K562 (cell line): ENCODE measurements around the gene FAM222A. TPM values are rescaled to one million over a fixed set of nuclear protein-coding genes. Genes with fewer than 3 reads are reported as not detected.

Source experiments
- ATAC-seq: fragments of 200-7000 bp; cut with Tn5 transposase; 3 replicates; pipeline ENCODE4 v1.9.1; 2020; ENCODE audit warnings: moderate library complexity
- BruUV-seq: library from RNA; stranded (reverse); fragments of 400-500 nt; replicated peaks from 2 replicates; lab custom pipeline; 2021; lab: Mats Ljungman, UMichigan
- CTCF ChIA-PET: fragments of 300-600 bp; formaldehyde crosslinking; extraction: SDS; loops from one replicate; lab custom pipeline; 2021; ENCODE audit warnings: low intra/inter-chr PET ratio; lab: Yijun Ruan, JAX
- POLR2A ChIA-PET: fragments of 300-600, 350-650 bp; sonication (Branson Sonifier 250); formaldehyde crosslinking; extraction: SDS; loops from one replicate; lab custom pipeline; 2021; ENCODE audit warnings: antibody characterized with exemption, inconsistent platforms; lab: Yijun Ruan, JAX
- DNase-seq, 4 experiments: peaks; one replicate each; pipeline versions ENCODE4 v3.0.0 to v3.0.0-alpha.2; 2011 to 2018; ENCODE audit warnings: low spot score in 3 of 4, mixed read lengths in 3 of 4; ENCODE audit errors: extremely low read depth in 1 of 4
- FAIRE-seq: peaks from 2 replicates; lab custom pipeline; 2011; peaks lifted over from hg19 to GRCh38; lab: Jason Lieb, UNC
- H2AFZ ChIP-seq: 2 replicates; pipeline ENCODE4 v1.6.0; 2011; ENCODE audit warnings: low read depth, low read length, control low read depth, inconsistent platforms
- H3K27ac ChIP-seq: fragments of 200-600 bp; 3 replicates; pipeline ENCODE4 v1.8.0; 2011; ENCODE audit warnings: low read depth, mild to moderate bottlenecking, control low read depth, inconsistent platforms, low read length, moderate library complexity, mixed read lengths; ENCODE audit errors: extremely low read depth
- H3K27me3 ChIP-seq, 2 experiments: fragments of 300-600 bp in 1 of 2; 2 replicates in 1 of 2; 3 replicates in 1 of 2; pipeline versions ENCODE4 v1.6.0 to v1.8.0; 2011; ENCODE audit warnings: inconsistent platforms in 2 of 2, low read length in 2 of 2, mild to moderate bottlenecking in 1 of 2, mixed read lengths in 1 of 2, moderate library complexity in 1 of 2; ENCODE audit not compliant: control insufficient read depth in 2 of 2, insufficient read depth in 2 of 2
- H3K36me3 ChIP-seq: fragments of 300-600 bp; 3 replicates; pipeline ENCODE4 v1.8.0; 2011; ENCODE audit warnings: mild to moderate bottlenecking, low read length, inconsistent platforms; ENCODE audit not compliant: control insufficient read depth, insufficient read depth
- H3K4me1 ChIP-seq, 2 experiments: fragments of 200-600 bp in 1 of 2; replicated peaks in 1 of 2; 2 replicates in 1 of 2; 3 replicates in 1 of 2; pipeline versions ENCODE4 v1.5.1 to v1.8.0; 2011; ENCODE audit warnings: inconsistent platforms in 2 of 2, low read length in 2 of 2, mild to moderate bottlenecking in 1 of 2, mixed read lengths in 1 of 2, moderate library complexity in 1 of 2; ENCODE audit not compliant: control insufficient read depth in 2 of 2, insufficient read depth in 2 of 2
- H3K4me2 ChIP-seq: 2 replicates; pipeline ENCODE4 v1.6.1; 2011; ENCODE audit warnings: low read length, control low read depth, inconsistent platforms, mixed read lengths; ENCODE audit not compliant: insufficient read depth
- H3K4me3 ChIP-seq: fragments of 200-600 bp; sonication (generic), shearing (Covaris generic); 2 replicates; pipeline ENCODE4 v1.5.1; 2016; ENCODE audit warnings: control low read depth, inconsistent platforms
- H3K79me2 ChIP-seq: fragments of 200-600 bp; 3 replicates; pipeline ENCODE4 v1.8.0; 2011; ENCODE audit warnings: low read length, inconsistent platforms; ENCODE audit not compliant: control insufficient read depth, insufficient read depth
- H3K9ac ChIP-seq, 2 experiments: 2 replicates each; pipeline versions ENCODE4 v1.6.0 to v1.6.1; 2011; ENCODE audit warnings: low read depth in 2 of 2, low read length in 2 of 2, control low read depth in 1 of 2, inconsistent platforms in 1 of 2, mild to moderate bottlenecking in 1 of 2, mixed read lengths in 1 of 2; ENCODE audit not compliant: insufficient read depth in 1 of 2
- H3K9me1 ChIP-seq: one replicate; pipeline ENCODE4 v1.6.0; 2011; ENCODE audit warnings: inconsistent platforms, mild to moderate bottlenecking, low read length, moderate library complexity; ENCODE audit not compliant: control insufficient read depth, insufficient read depth
- H3K9me3 ChIP-seq: replicated peaks from 2 replicates; pipeline ENCODE4 v1.5.1; 2011; ENCODE audit warnings: low read depth, low read length, inconsistent platforms; ENCODE audit not compliant: control insufficient read depth, insufficient read depth
- H4K20me1 ChIP-seq: replicated peaks from 2 replicates; pipeline ENCODE4 v1.6.1; 2011; ENCODE audit warnings: low read length, inconsistent platforms, mixed read lengths; ENCODE audit not compliant: control insufficient read depth, insufficient read depth
- EGR1 ChIP-seq: fragments of 450-650 bp; conservative IDR thresholded peaks from 2 replicates; pipeline ENCODE4 v1.6.1; 2017; ENCODE audit warnings: mild to moderate bottlenecking
- EP400 ChIP-seq: fragments of 450-650 bp; IDR thresholded peaks from 2 replicates; pipeline ENCODE4 v1.6.1; 2017; ENCODE audit warnings: antibody characterized with exemption, mild to moderate bottlenecking, moderate library complexity
- ESRRA ChIP-seq: fragments of 450-650 bp; IDR thresholded peaks from 2 replicates; pipeline ENCODE4 v1.6.1; 2014; ENCODE audit warnings: low read depth, mild to moderate bottlenecking, moderate library complexity, borderline replicate concordance
- MEIS2 ChIP-seq: fragments of 450-650 bp; IDR thresholded peaks from 2 replicates; pipeline ENCODE4 v1.6.1; 2014; ENCODE audit warnings: mild to moderate bottlenecking; ENCODE audit not compliant: partially characterized antibody
- PBX2 ChIP-seq, 2 experiments: IDR thresholded peaks in 1 of 2; conservative IDR thresholded peaks in 1 of 2; 2 replicates each; pipeline ENCODE4 v1.6.1; 2016; ENCODE audit warnings: low read depth in 2 of 2, mild to moderate bottlenecking in 1 of 2, missing compliant biosample characterization in 1 of 2, missing genetic modification characterization in 1 of 2, moderate library complexity in 1 of 2
- PKNOX1 ChIP-seq: fragments of 450-650 bp; IDR thresholded peaks from 2 replicates; pipeline ENCODE4 v1.6.1; 2016
- TGIF2 ChIP-seq: sonication (generic); formaldehyde crosslinking; IDR thresholded peaks from 2 replicates; pipeline ENCODE4 v1.8.1; 2022; ENCODE audit warnings: mild to moderate bottlenecking, missing genetic modification reagents, moderate library complexity
- ZFP36 ChIP-seq: fragments of 150-350 bp; IDR thresholded peaks from 2 replicates; pipeline ENCODE4 v1.6.1; 2018; ENCODE audit warnings: low read length, low read depth; ENCODE audit not compliant: partially characterized antibody
- ZKSCAN1 ChIP-seq: fragments of 150-350 bp; IDR thresholded peaks from 2 replicates; pipeline ENCODE4 v1.6.1; 2016; ENCODE audit warnings: low read depth, low read length
- ZNF316 ChIP-seq: fragments of 450-650 bp; IDR thresholded peaks from 2 replicates; pipeline ENCODE4 v1.6.1; 2016
- WGBS: fragments of 100-300 bp; shearing (Covaris generic); methylation state at CpG from one replicate; pipeline ENCODE4 v1.1.6; 2016; ENCODE audit warnings: low coverage, mixed read lengths; ENCODE audit not compliant: insufficient coverage; ENCODE audit errors: missing lambda C conversion rate; 5-methylcytosine and 5-hydroxymethylcytosine counted together
- in situ Hi-C: fragments of 300-500 bp; cut with MboI; formaldehyde crosslinking; loops from 4 replicates; pipeline ENCODE4 v1.15.0; 2018; ENCODE audit warnings: inconsistent platforms, mixed read lengths
- intact Hi-C: fragments of 100-400 bp; cut with micrococcal nuclease; formaldehyde crosslinking; loops from 2 replicates; pipeline ENCODE4 v1.14.2; 2022
- polyA plus RNA-seq, 8 experiments: library from polyadenylated mRNA; depleted of rRNA in 4 of 8; stranded (reverse) in 5 of 8; unstranded in 3 of 8; fragments of >200 nt; fragmentation: Nextera tagmentation in 2 of 8; fragmentation: Illumina TruSeq in 1 of 8; extraction: Ambion mirVana in 2 of 8; extraction: Trizol in 1 of 8; gene quantifications; 2 replicates each; pipeline versions ENCODE4 v1.2.1 to v1.2.3, GENCODE V29; 2011 to 2014; ENCODE audit warnings: inconsistent platforms in 1 of 8, missing spikeins in 1 of 8
- total RNA-seq, 7 experiments: library from RNA; depleted of rRNA in 6 of 7; stranded (reverse); fragments of >200 nt in 6 of 7; fragmentation: Illumina TruSeq in 2 of 7; extraction: Trizol in 2 of 7; gene quantifications; 2 replicates each; pipeline versions ENCODE4 v1.2.1 to v1.2.3, GENCODE V29; 2011 to 2021; ENCODE audit warnings: low replicate concordance in 1 of 7
- TF ChIP-seq, protein P1 (sequence below): sonication (generic); formaldehyde crosslinking; IDR thresholded peaks from 2 replicates; pipeline ENCODE4 v1.8.0; 2022; ENCODE audit warnings: missing genetic modification reagents, mild to moderate bottlenecking, moderate library complexity, borderline replicate concordance
- TF ChIP-seq, protein P2 (sequence below), 2 experiments: IDR thresholded peaks; 2 replicates each; pipeline ENCODE4 v1.6.1; 2012; ENCODE audit warnings: improper control_type of control experiment in 2 of 2, low read depth in 2 of 2, low read length in 2 of 2, borderline replicate concordance in 1 of 2

Gene FAM222A
- total and polyA plus RNA-seq, 9 of the 15 experiments (the other 6 are each of a cell fraction or from before 2014, with no cell fraction given): 0.03 to 0.36 (median 0.12) TPM; not detected in 1

DNA sequence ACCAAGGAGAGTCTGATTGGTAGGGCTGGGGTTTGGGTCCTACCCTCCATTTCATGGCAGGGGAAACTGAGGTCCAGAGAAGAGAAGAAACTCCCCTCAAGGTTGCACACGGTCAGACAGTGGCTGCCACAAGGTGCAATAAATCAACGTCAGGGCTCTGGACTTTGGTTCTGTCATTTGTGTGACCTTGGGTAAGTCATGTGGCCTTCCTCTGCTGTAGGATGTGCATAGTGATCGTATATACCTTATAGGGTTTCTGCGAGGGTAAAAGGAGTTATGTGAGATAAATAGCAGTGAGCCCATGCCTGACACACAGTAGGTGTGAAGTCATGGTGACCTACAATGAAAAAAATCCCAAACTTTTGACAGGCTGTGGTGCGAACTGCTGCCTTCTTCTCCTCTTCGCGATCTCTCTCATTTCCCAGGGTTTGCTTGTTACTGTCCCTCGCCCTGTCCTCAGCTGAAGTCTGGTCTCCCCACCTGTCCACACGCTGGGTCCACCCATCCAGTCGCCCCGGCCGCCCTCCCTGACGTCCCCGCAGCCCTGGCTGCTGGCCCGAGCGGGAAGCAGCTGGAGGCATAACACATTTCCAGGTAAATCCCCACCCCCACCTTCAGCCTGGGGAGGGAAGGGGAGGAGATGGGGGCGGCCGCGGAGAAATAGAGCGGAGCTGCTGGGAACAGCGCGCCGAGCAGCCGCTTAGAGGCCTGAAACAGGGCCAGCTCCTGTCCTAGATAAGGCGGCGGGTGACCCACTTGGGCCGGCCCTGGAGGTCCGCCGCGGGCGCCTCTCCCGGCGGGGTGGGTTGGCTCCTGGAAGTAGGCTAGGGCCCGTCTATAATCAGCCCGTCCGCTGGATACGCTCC lies 1.8 kb upstream of the FAM222A start:
- no TSS peak for BruUV-seq
- ATAC-seq: peak; percentile 3; the same call in 1 of the 3 replicates
- peaks cover 3 to 14% of the 10 kb centered on the region in 2 experiments; a peak in 3 of 5 replicates for H3K27me3 ChIP-seq
- no peak overlapping the region for H3K27ac ChIP-seq
- H3K36me3 ChIP-seq: no peaks in the 10 kb centered on the region
- H3K79me2 ChIP-seq: no peaks in the 10 kb centered on the region
- WGBS: 17% methylated on average over 26 of the region's 37 CpGs
- peak overlapping the region; percentile 43 for H2AFZ ChIP-seq
- peaks cover 4% of the 10 kb centered on the region for H3K9me1 ChIP-seq
- H3K4me3 ChIP-seq: no peak overlapping the region
- H3K9ac ChIP-seq: peak overlapping the region in 1 of 2 experiments; percentile 61; a peak in 1 of 4 replicates
- peak; percentile 33 to 62 (median 54) for DNase-seq
- in situ Hi-C loops (no loop called here), intact Hi-C loops (loop anchor here (10.0 kb wide), 1 partner anchor 117 kb away; no protein-coding TSS in a partner anchor)
- H4K20me1 ChIP-seq: peaks cover 17% of the 10 kb centered on the region; the same call in 1 of the 2 replicates
- H3K4me2 ChIP-seq: peak overlapping the region; percentile 3; the same call in 1 of the 2 replicates
- ChIA-PET POLR2A (interaction anchor here (0.9 to 1.5 kb wide), 2 partner anchors 14 to 1381 kb away, joined by 3 read pairs; no protein-coding TSS in a partner anchor), CTCF (no interaction called here)
- peaks cover 13 to 35% of the 10 kb centered on the region in 2 experiments; a peak in 4 of 5 replicates for H3K4me1 ChIP-seq
- peak; percentile 61 for FAIRE-seq
- no peaks in the 10 kb centered on the region for H3K9me3 ChIP-seq
- peak; percentile 3 for TF ChIP-seq ZFP36
- no peak for TF ChIP-seq TGIF2 (CRISPR knock-in tag)
- 0 out of 2 replicates have a peak, but pooled peaks have one; percentile 70 for TF ChIP-seq ESRRA
- 0 out of 2 replicates have a peak, but pooled peaks have one; percentile 8 for TF ChIP-seq EGR1
- peak; percentile 90 for TF ChIP-seq PKNOX1
- peak; percentile 90 for TF ChIP-seq MEIS2
- TF ChIP-seq ZNF316: peak; percentile 31
- TF ChIP-seq, protein P1, sequence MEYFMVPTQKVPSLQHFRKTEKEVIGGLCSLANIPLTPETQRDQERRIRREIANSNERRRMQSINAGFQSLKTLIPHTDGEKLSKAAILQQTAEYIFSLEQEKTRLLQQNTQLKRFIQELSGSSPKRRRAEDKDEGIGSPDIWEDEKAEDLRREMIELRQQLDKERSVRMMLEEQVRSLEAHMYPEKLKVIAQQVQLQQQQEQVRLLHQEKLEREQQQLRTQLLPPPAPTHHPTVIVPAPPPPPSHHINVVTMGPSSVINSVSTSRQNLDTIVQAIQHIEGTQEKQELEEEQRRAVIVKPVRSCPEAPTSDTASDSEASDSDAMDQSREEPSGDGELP (CRISPR knock-in tag): peak; percentile 29; the same call in 1 of the 2 replicates
- TF ChIP-seq, protein P2, sequence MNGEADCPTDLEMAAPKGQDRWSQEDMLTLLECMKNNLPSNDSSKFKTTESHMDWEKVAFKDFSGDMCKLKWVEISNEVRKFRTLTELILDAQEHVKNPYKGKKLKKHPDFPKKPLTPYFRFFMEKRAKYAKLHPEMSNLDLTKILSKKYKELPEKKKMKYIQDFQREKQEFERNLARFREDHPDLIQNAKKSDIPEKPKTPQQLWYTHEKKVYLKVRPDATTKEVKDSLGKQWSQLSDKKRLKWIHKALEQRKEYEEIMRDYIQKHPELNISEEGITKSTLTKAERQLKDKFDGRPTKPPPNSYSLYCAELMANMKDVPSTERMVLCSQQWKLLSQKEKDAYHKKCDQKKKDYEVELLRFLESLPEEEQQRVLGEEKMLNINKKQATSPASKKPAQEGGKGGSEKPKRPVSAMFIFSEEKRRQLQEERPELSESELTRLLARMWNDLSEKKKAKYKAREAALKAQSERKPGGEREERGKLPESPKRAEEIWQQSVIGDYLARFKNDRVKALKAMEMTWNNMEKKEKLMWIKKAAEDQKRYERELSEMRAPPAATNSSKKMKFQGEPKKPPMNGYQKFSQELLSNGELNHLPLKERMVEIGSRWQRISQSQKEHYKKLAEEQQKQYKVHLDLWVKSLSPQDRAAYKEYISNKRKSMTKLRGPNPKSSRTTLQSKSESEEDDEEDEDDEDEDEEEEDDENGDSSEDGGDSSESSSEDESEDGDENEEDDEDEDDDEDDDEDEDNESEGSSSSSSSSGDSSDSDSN (IDR thresholded peaks at IDR 0.05; ENCODE audit: borderline replicate concordance in 1 of 2, low read depth in 2 of 2, low read length in 2 of 2): 0 out of 4 replicates have a peak, but pooled peaks of 1 of the 2 experiments have one; percentile 79
- TF ChIP-seq EP400: no peak
- no peak for TF ChIP-seq PBX2 (CRISPR knock-in tag; IDR thresholded peaks at IDR 0.05; ENCODE audit: low read depth)
- TF ChIP-seq PBX2 (tag; conservative IDR thresholded peaks at IDR 0.05; ENCODE audit: low read depth): peak; percentile 73
- peak; percentile 86; the same call in 1 of the 2 replicates for TF ChIP-seq ZKSCAN1
